Stimulated activated CD4-positive, alpha-beta T cell treated with anti-CD3 and anti-CD28 coated beads, Interleukin-15, amount 100 ng/mL, for 24 hours (primary cell): ENCODE measurements around the gene SLC6A9.

Experiments
- DNase-seq: peaks from one replicate; pipeline ENCODE4 v3.0.0-alpha.2; 2020

Gene SLC6A9

GRCh38 chr1:44047131-44047530, 15.9 kb upstream of the SLC6A9 start:
- no peak for DNase-seq

GRCh38 chr1:44045064-44045463, 13.8 kb upstream of the SLC6A9 start:
- DNase-seq: no peak

GRCh38 chr1:44044071-44044801, 13.0 kb upstream of the SLC6A9 start:
- DNase-seq: no peak

- no peak for DNase-seq
Observed at GRCh38 chr1:44043176-44044070, 12.2 kb upstream of the SLC6A9 start.

GRCh38 chr1:44040846-44041245, 9.6 kb upstream of the SLC6A9 start:
- DNase-seq: no peak

- no peak for DNase-seq
Observed at GRCh38 chr1:44040418-44040817, 9.2 kb upstream of the SLC6A9 start.

GRCh38 chr1:44038876-44039657, 7.8 kb upstream of the SLC6A9 start:
- no peak for DNase-seq

- no peak for DNase-seq
Observed at GRCh38 chr1:44037154-44037553, 5.9 kb upstream of the SLC6A9 start.

GRCh38 chr1:44036409-44037139, 5.3 kb upstream of the SLC6A9 start:
- peak; percentile 79 for DNase-seq

- DNase-seq: no peak
Observed at GRCh38 chr1:44035726-44036408, 4.6 kb upstream of the SLC6A9 start.

- no peak for DNase-seq
Observed at GRCh38 chr1:44034976-44035716, 3.9 kb upstream of the SLC6A9 start.

GRCh38 chr1:44034423-44034822, 3.2 kb upstream of the SLC6A9 start:
- DNase-seq: no peak

- DNase-seq: no peak
Observed at GRCh38 chr1:44033756-44034155, 2.5 kb upstream of the SLC6A9 start.

- DNase-seq: no peak
Observed at GRCh38 chr1:44033041-44033575, 1.8 kb upstream of the SLC6A9 start.

GRCh38 chr1:44032170-44032790, 1.0 kb upstream of the SLC6A9 start:
- DNase-seq: no peak

- peak; percentile 61 for DNase-seq
Observed at GRCh38 chr1:44030605-44031251, 534 bp downstream of the SLC6A9 start.

GRCh38 chr1:44029911-44030604, 1.2 kb downstream of the SLC6A9 start:
- DNase-seq: peak; percentile 95

- DNase-seq: no peak
Observed at GRCh38 chr1:44029260-44029910, 1.9 kb downstream of the SLC6A9 start.

GRCh38 chr1:44027320-44027719, 3.9 kb downstream of the SLC6A9 start:
- DNase-seq: no peak
